Effector memory CD4-positive, alpha-beta T cell (primary cell): ENCODE results near the gene KRTAP13-4.

Experiments used
- DNase-seq, 3 donors: peaks; one replicate each; pipeline ENCODE4 v3.0.0-alpha.2; 2020
- H3K27ac ChIP-seq: 2 replicates; pipeline ENCODE4 v1.7.0; 2013; ENCODE audit warnings: mild to moderate bottlenecking, low read length, moderate library complexity; ENCODE audit not compliant: insufficient read depth, poor library complexity, severe bottlenecking
- H3K27me3 ChIP-seq: replicated peaks from 2 replicates; pipeline ENCODE4 v1.7.0; 2013; ENCODE audit warnings: mild to moderate bottlenecking, low read length; ENCODE audit not compliant: insufficient read depth, control insufficient read depth, poor library complexity, severe bottlenecking
- H3K36me3 ChIP-seq: 2 replicates; pipeline ENCODE4 v1.7.0; 2013; ENCODE audit warnings: mild to moderate bottlenecking, low read length, moderate library complexity; ENCODE audit not compliant: control insufficient read depth, insufficient read depth
- H3K4me1 ChIP-seq: 2 replicates; pipeline ENCODE4 v1.7.0; 2013; ENCODE audit warnings: low read length, mild to moderate bottlenecking; ENCODE audit not compliant: control insufficient read depth, insufficient read depth, poor library complexity, severe bottlenecking
- H3K4me3 ChIP-seq: 2 replicates; pipeline ENCODE4 v1.7.0; 2013; ENCODE audit warnings: low read length, low read depth, mild to moderate bottlenecking; ENCODE audit not compliant: insufficient read depth, poor library complexity, severe bottlenecking
- H3K9me3 ChIP-seq: 2 replicates; pipeline ENCODE4 v1.7.0; 2013; ENCODE audit warnings: mild to moderate bottlenecking, low read length, moderate library complexity; ENCODE audit not compliant: control insufficient read depth

The KRTAP13-4 gene

GRCh38 chr21:30480145-30480544, 50.1 kb downstream of the KRTAP13-4 start, which contains the start of gene KRTAP19-1:
Gene KRTAP19-1 (minus strand): TSS chr21:30480367. CDS start chr21:30480317, 50 bp downstream.
- H3K27ac ChIP-seq = no peak within 1 kb of the TSS
- H3K27me3 ChIP-seq = no peaks in the 10 kb centered on the region
- H3K36me3 ChIP-seq = no peaks in the 10 kb centered on the region
- no peak for DNase-seq
- H3K4me1 ChIP-seq = no peaks in the 10 kb centered on the region
- H3K4me3 ChIP-seq = no peak within 1 kb of the TSS
- H3K9me3 ChIP-seq = no peaks in the 10 kb centered on the region
